Mesodermal cell (in vitro differentiated cells): ENCODE results near the gene PLEKHM2.
A peak's percentile ranks its signal among the peaks of the same experiment; 100 is the strongest.

Experiments
- H3K27ac ChIP-seq: 2 replicates; pipeline ENCODE4 v1.7.0; 2013; ENCODE audit warnings: mild to moderate bottlenecking, low read depth, low read length, moderate library complexity; ENCODE audit not compliant: severe bottlenecking
- H3K36me3 ChIP-seq: 2 replicates; pipeline ENCODE4 v1.7.1; 2013; ENCODE audit warnings: mild to moderate bottlenecking, low read length, moderate library complexity; ENCODE audit not compliant: control insufficient read depth, insufficient read depth
- H3K4me1 ChIP-seq: one replicate; pipeline ENCODE4 v1.7.1; 2013; ENCODE audit warnings: mild to moderate bottlenecking, low read length; ENCODE audit not compliant: insufficient read depth, control insufficient read depth, poor library complexity, severe bottlenecking
- H3K4me3 ChIP-seq: 2 replicates; pipeline ENCODE4 v1.7.0; 2013; ENCODE audit warnings: low read length, control low read depth, mild to moderate bottlenecking; ENCODE audit not compliant: insufficient read depth, poor library complexity, severe bottlenecking; ENCODE audit errors: extremely low read depth
- H3K9me3 ChIP-seq: 2 replicates; pipeline ENCODE4 v1.7.1; 2013; ENCODE audit warnings: mild to moderate bottlenecking, low read length, moderate library complexity; ENCODE audit not compliant: control insufficient read depth
- WGBS, 2 experiments: methylation state at CpG; one replicate each; pipeline ENCODE4 v1.1.5; 2013; ENCODE audit warnings: missing lambda C conversion rate in 2 of 2; ENCODE audit not compliant: insufficient coverage in 2 of 2; 5-methylcytosine and 5-hydroxymethylcytosine counted together

The PLEKHM2 gene

GRCh38 chr1:15676688-15677661 lies 7.1 kb upstream of the PLEKHM2 start:
- H3K27ac ChIP-seq: no peak overlapping the region
- no peaks in the 10 kb centered on the region for H3K36me3 ChIP-seq
- no peak overlapping the region for H3K4me3 ChIP-seq
- 90 to 100% methylated on average over 2 to 3 of the region's 6 CpGs for WGBS, 2 experiments
- peaks cover 14% of the 10 kb centered on the region for H3K4me1 ChIP-seq
- H3K9me3 ChIP-seq: peaks cover 12% of the 10 kb centered on the region

GRCh38 chr1:15678578-15678977 lies 5.5 kb upstream of the PLEKHM2 start:
- H3K36me3 ChIP-seq: no peaks in the 10 kb centered on the region
- H3K4me1 ChIP-seq: peaks cover 19% of the 10 kb centered on the region
- no peak overlapping the region for H3K4me3 ChIP-seq
- H3K27ac ChIP-seq: no peak overlapping the region
- H3K9me3 ChIP-seq: peaks cover 12% of the 10 kb centered on the region
- 80 to 100% methylated on average over 1 of the region's 1 CpG for WGBS, 2 experiments

DNA sequence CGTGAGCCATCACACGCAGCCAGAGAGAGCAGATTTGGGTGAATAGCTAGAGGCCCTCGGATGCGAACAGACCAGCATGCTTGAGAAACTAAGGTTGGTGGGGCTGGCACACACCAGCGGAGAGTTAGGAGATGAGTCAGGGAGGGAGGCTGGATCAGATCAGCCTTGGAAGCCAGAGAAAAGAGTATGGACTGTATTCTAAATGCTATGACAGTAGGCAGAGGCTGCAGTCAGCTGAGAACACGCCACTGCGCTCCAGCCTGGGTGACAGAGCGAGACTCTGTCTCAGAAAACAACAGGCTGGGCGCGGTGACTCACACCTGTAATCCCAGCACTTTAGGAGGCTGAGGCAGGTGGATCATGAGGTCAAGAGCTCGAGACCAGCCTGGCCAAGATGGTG lies 4.0 kb upstream of the PLEKHM2 start:
- Histone ChIP-seq H3K9me3 (peaks cover 12% of the 10 kb centered on the region), H3K4me3 (no peak overlapping the region), H3K27ac (peak overlapping the region; percentile 29), H3K4me1 (peaks cover 19% of the 10 kb centered on the region), H3K36me3 (no peaks in the 10 kb centered on the region)
- WGBS, 2 experiments: 92 to 95% methylated on average over 10 of the region's 11 CpGs

- H3K27ac ChIP-seq: no peak overlapping the region
- no peaks in the 10 kb centered on the region for H3K36me3 ChIP-seq
- H3K9me3 ChIP-seq: peaks cover 12% of the 10 kb centered on the region
- H3K4me3 ChIP-seq: no peak overlapping the region
- WGBS, 2 experiments: 89 to 93% methylated on average over 6 of the region's 7 CpGs
- peaks cover 19% of the 10 kb centered on the region for H3K4me1 ChIP-seq
These were observed 3.4 kb upstream of the PLEKHM2 start for GRCh38 chr1:15680561-15681348.

DNA sequence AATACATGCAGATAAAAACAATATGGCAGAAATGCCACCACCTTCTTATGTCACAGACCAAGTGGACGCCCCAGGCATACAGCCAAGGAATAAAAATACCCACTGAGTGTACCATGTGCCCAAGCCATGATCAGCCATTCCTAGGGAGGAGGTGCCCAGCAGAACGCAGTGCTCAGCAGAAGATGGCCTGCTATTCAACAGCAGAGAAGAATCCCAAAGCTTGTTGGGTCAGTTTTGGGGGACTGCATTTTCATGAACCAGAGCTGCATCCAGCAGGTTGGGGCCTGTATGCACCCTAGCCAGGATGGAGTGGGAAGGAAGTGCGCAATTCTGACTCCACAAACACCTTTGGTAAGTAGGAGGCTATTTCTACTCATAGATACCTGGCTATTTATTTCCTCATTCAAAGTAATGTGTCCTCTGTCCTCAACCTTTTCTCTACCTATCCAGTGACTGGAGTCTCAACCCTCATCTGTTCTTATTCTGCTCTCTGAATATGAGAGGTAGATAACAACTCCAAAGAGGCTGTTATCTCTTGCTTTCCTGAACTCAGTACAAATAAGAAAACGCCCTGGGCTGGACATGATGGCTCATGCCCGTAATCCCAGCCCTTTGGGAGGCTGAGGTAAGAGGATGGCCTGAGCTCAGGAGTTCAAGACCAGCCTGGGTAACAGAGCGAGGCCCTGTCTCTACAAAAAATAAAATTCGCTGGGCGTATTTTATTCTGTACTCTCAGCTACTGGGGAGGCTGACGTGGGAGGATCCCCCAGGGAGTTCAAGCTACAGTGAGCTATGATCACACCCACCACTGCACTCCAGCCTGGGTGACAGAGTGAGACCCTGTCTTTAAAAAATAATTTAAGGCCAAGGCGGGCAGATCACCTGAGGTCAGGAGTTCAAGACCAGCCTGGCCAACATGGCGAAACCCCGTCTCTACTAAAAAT lies 2.5 kb upstream of the PLEKHM2 start:
- peaks cover 3% of the 10 kb centered on the region for H3K36me3 ChIP-seq
- H3K27ac ChIP-seq: no peak overlapping the region

DNA sequence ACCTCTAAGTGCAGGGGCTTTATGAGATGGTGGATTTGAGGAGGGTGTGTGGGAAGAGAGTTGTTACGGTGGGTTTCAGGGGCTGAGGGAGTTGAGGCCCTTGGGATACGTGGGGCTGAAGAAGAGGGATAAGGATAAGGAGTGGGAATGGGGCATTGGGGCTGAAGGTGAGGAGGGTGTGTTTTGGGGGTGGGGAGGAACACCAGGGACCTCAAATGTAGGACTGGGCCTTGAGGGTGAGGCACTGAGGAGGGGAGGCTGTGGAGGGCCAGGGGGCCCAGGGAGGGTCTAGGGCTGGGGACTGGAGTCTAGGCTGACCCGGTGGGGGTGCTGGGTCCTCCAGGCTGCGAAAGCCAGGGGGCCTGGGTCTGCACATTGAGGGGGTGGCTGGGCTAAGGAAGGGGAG lies 1.2 kb upstream of the PLEKHM2 start:
- H3K9me3 ChIP-seq: peaks cover 5% of the 10 kb centered on the region
- H3K4me1 ChIP-seq: peaks cover 19% of the 10 kb centered on the region
- 97 to 100% methylated on average over 2 to 4 of the region's 4 CpGs for WGBS, 2 experiments
- no peak overlapping the region for H3K27ac ChIP-seq
- H3K36me3 ChIP-seq: peaks cover 12% of the 10 kb centered on the region
- peak overlapping the region; percentile 54 for H3K4me3 ChIP-seq

More for the DNA sequence above, 2.5 kb upstream of the PLEKHM2 start:
- 90 to 97% methylated on average over 7 to 8 of the region's 12 CpGs for WGBS, 2 experiments
- H3K9me3 ChIP-seq: peaks cover 12% of the 10 kb centered on the region
- peaks cover 19% of the 10 kb centered on the region for H3K4me1 ChIP-seq
- no peak overlapping the region for H3K4me3 ChIP-seq

GRCh38 chr1:15683345-15684039 lies 628 bp upstream of the PLEKHM2 start:
- Histone ChIP-seq H3K36me3 (peaks cover 17% of the 10 kb centered on the region), H3K27ac (peak overlapping the region; percentile 80), H3K4me1 (peaks cover 19% of the 10 kb centered on the region), H3K4me3 (peak overlapping the region; percentile 54), H3K9me3 (peaks cover 1% of the 10 kb centered on the region)
- WGBS, 2 experiments: 64 to 72% methylated on average over 7 to 12 of the region's 18 CpGs

DNA sequence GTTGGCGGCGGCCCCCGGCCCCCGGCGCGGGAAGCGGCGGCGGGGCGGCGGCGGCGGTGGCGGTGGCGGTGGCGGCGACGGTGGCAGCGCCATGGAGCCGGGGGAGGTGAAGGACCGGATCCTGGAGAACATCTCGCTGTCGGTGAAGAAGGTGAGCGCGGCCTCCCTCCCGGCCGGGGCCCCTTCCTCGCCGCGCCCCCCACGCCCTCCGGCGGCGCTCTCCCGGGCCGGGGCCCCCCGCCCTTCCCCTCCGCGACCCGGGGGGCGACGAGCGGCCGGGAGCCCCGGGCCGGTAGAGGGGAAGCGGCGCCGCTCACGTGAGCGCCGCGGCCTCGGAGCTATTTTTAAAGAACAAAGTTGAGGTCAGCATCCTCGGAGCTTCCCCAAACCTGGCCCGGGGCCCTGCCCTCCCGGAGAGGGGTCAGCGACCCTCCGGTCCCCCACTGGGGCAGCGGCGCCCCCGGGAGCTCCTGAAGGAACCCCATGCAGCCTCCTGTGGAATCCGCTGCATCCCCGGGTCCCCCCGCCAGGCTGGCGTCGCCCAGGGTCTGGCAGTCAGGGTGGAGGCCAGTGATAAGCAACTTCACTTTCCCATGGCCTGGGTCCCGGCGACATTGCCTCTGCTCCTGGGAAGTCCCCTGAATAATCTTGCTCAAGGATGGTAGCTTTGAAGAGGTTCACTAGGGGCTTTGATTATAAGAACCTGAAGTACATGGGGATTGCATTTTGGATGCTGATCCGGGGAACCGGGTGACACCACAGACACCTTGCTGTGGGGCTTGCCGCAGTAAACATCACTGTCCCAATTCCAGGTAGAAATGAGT lies 560 bp downstream of the PLEKHM2 start:
- Histone ChIP-seq H3K4me3 (peak overlapping the region; percentile 72), H3K27ac (peak overlapping the region; percentile 74), H3K36me3 (peaks cover 26% of the 10 kb centered on the region), H3K9me3 (no peaks in the 10 kb centered on the region), H3K4me1 (peaks cover 19% of the 10 kb centered on the region)
- WGBS, 2 experiments: 1% methylated on average over 45 to 69 of the region's 72 CpGs

- no peak overlapping the region for H3K4me3 ChIP-seq
- H3K9me3 ChIP-seq: no peaks in the 10 kb centered on the region
- no peak overlapping the region for H3K27ac ChIP-seq
- H3K36me3 ChIP-seq: peaks cover 29% of the 10 kb centered on the region
- H3K4me1 ChIP-seq: peaks cover 17% of the 10 kb centered on the region
- 98 to 100% methylated on average over 4 of the region's 4 CpGs for WGBS, 2 experiments
These were observed 1.7 kb downstream of the PLEKHM2 start for GRCh38 chr1:15685820-15686219.
